ENCODE data around the gene C2CD5.
"Not testable (repeated sequence)": the region's sequence is repeated elsewhere in the genome, so short reads cannot be mapped to it uniquely, and the experiment has no call there.

Gene C2CD5

GRCh38 chr12:22535038-22535437 lies 9.3 kb downstream of the C2CD5 start:
- DNase-seq (ENCODE audit: low read depth), result no peak

- DNase-seq (ENCODE audit: low read depth), result no peak
These were observed 11.2 kb downstream of the C2CD5 start for GRCh38 chr12:22533155-22533554.

- DNase-seq (ENCODE audit: low read depth), result no peak
These were observed 12.0 kb downstream of the C2CD5 start for GRCh38 chr12:22532317-22532716.

GRCh38 chr12:22531205-22531604 lies 13.1 kb downstream of the C2CD5 start:
- no peak for DNase-seq (ENCODE audit: low read depth)

GRCh38 chr12:22529281-22530060 lies 14.9 kb downstream of the C2CD5 start:
- DNase-seq (ENCODE audit: low read depth), result no peak

- DNase-seq (ENCODE audit: low read depth), result no peak
These were observed 16.3 kb downstream of the C2CD5 start for GRCh38 chr12:22527999-22528398.

GRCh38 chr12:22526836-22527235 lies 17.5 kb downstream of the C2CD5 start:
- DNase-seq (ENCODE audit: low read depth), result no peak

- no peak for DNase-seq (ENCODE audit: low read depth)
These were observed 18.9 kb downstream of the C2CD5 start for GRCh38 chr12:22525426-22525825.

GRCh38 chr12:22518998-22519397 lies 25.3 kb downstream of the C2CD5 start:
- DNase-seq (ENCODE audit: low read depth), result no peak

- DNase-seq (ENCODE audit: low read depth), result no peak
These were observed 26.2 kb downstream of the C2CD5 start for GRCh38 chr12:22518060-22518719.

- no peak for DNase-seq (ENCODE audit: low read depth)
These were observed 29.5 kb downstream of the C2CD5 start for GRCh38 chr12:22514875-22515274.

GRCh38 chr12:22505826-22506225 lies 38.5 kb downstream of the C2CD5 start:
- DNase-seq (ENCODE audit: low read depth), result no peak

- no peak for DNase-seq (ENCODE audit: low read depth)
These were observed 44.2 kb downstream of the C2CD5 start for GRCh38 chr12:22500100-22500499.

GRCh38 chr12:22499445-22499844 lies 44.9 kb downstream of the C2CD5 start:
- DNase-seq (ENCODE audit: low read depth), result no peak

- no peak for DNase-seq (ENCODE audit: low read depth)
These were observed 50.0 kb downstream of the C2CD5 start for GRCh38 chr12:22494319-22494718.

- no peak for DNase-seq (ENCODE audit: low read depth)
These were observed 53.3 kb downstream of the C2CD5 start for GRCh38 chr12:22491034-22491433.

- no peak for DNase-seq (ENCODE audit: low read depth)
These were observed 55.9 kb downstream of the C2CD5 start for GRCh38 chr12:22488478-22488877.

GRCh38 chr12:22487683-22488082 lies 56.7 kb downstream of the C2CD5 start:
- not testable (repeated sequence) for DNase-seq (ENCODE audit: low read depth)

- no peak for DNase-seq (ENCODE audit: low read depth)
These were observed 62.7 kb downstream of the C2CD5 start for GRCh38 chr12:22481547-22482104.

GRCh38 chr12:22480814-22481213 lies 63.5 kb downstream of the C2CD5 start:
- DNase-seq (ENCODE audit: low read depth), result not testable (repeated sequence)

- DNase-seq (ENCODE audit: low read depth), result no peak
These were observed 64.3 kb downstream of the C2CD5 start for GRCh38 chr12:22480016-22480415.

GRCh38 chr12:22477894-22478287 lies 66.5 kb downstream of the C2CD5 start:
- no peak for DNase-seq (ENCODE audit: low read depth)

GRCh38 chr12:22477166-22477893 lies 67.0 kb downstream of the C2CD5 start:
- no peak for DNase-seq (ENCODE audit: low read depth)

All from stimulated activated CD8-positive, alpha-beta memory T cell treated with anti-CD3 and anti-CD28 coated beads, Interleukin-7, amount 100 ng/mL, for 24 hours (primary cell).